Medulla oblongata (tissue), 1 donor: ENCODE measurements around the gene GTF2F2.
A peak's percentile ranks its signal among the peaks of the same experiment; 100 is the strongest.

ENCODE experiments used
- DNase-seq: peaks from one replicate; pipeline ENCODE4 v3.0.0-alpha.2; 2015; ENCODE audit errors: extremely low spot score

Gene GTF2F2

GRCh38 chr13:45122941-45123340 is 2.6 kb downstream of the GTF2F2 start:
- no peak for DNase-seq

GRCh38 chr13:45132369-45133064 is 12.2 kb downstream of the GTF2F2 start:
- no peak for DNase-seq

GRCh38 chr13:45133396-45134118 is 13.2 kb downstream of the GTF2F2 start:
- no peak for DNase-seq

- DNase-seq, result no peak
These were observed 16.6 kb downstream of the GTF2F2 start for GRCh38 chr13:45136741-45137504.

GRCh38 chr13:45137526-45137925 is 17.2 kb downstream of the GTF2F2 start:
- no peak for DNase-seq

- DNase-seq, result no peak
These were observed 18.0 kb downstream of the GTF2F2 start for GRCh38 chr13:45138282-45138681.

GRCh38 chr13:45141369-45141768 is 21.1 kb downstream of the GTF2F2 start:
- DNase-seq, result no peak

- peak; percentile 35 for DNase-seq
These were observed 22.4 kb downstream of the GTF2F2 start for GRCh38 chr13:45142440-45143345.

- no peak for DNase-seq
These were observed 23.0 kb downstream of the GTF2F2 start for GRCh38 chr13:45143346-45143751.

GRCh38 chr13:45149964-45150363 is 29.7 kb downstream of the GTF2F2 start:
- no peak for DNase-seq

GRCh38 chr13:45156565-45157361 is 36.5 kb downstream of the GTF2F2 start:
- no peak for DNase-seq

GRCh38 chr13:45162194-45162593 is 41.9 kb downstream of the GTF2F2 start:
- DNase-seq, result peak; percentile 14

- DNase-seq, result no peak
These were observed 42.5 kb downstream of the GTF2F2 start for GRCh38 chr13:45162821-45163220.

GRCh38 chr13:45166858-45167257 is 46.5 kb downstream of the GTF2F2 start:
- DNase-seq, result no peak

GRCh38 chr13:45167611-45168554 is 47.6 kb downstream of the GTF2F2 start:
- DNase-seq, result no peak

GRCh38 chr13:45168555-45168930 is 48.2 kb downstream of the GTF2F2 start:
- DNase-seq, result no peak

- no peak for DNase-seq
These were observed 54.2 kb downstream of the GTF2F2 start for GRCh38 chr13:45174478-45174877.

- no peak for DNase-seq
These were observed 58.2 kb downstream of the GTF2F2 start for GRCh38 chr13:45178349-45179162.

- no peak for DNase-seq
These were observed 59.1 kb downstream of the GTF2F2 start for GRCh38 chr13:45179428-45179827.
